H1 (cell line): Measurements from ENCODE around the gene TMEM131L. TPM values are rescaled to one million over a fixed set of nuclear protein-coding genes. Genes with fewer than 3 reads are reported as not detected.

Experiments used
- CTCF ChIA-PET: fragments of 300-600 bp; sonication (Branson Sonifier 250); formaldehyde crosslinking; loops from one replicate; lab custom pipeline; 2021; ENCODE audit not compliant: partially characterized antibody; lab: Charles Lee
- POLR2A ChIA-PET: fragments of 300-600 bp; sonication (Branson Sonifier 250); formaldehyde crosslinking; loops from one replicate; lab custom pipeline; 2021; ENCODE audit warnings: inconsistent platforms; ENCODE audit not compliant: partially characterized antibody; lab: Charles Lee
- DNase-seq, 2 experiments: peaks; one replicate each; pipeline versions ENCODE4 v3.0.0 to v3.0.0-alpha.2; 2010 to 2022; ENCODE audit warnings: low spot score in 2 of 2, low read depth in 1 of 2, mixed read lengths in 1 of 2
- FAIRE-seq: peaks from 2 replicates; lab custom pipeline; 2011; peaks lifted over from hg19 to GRCh38; lab: Jason Lieb, UNC
- H2AFZ ChIP-seq: 2 replicates; pipeline ENCODE4 v1.8.1; 2012; ENCODE audit warnings: low read length, inconsistent platforms
- H2AK5ac ChIP-seq: 2 replicates; pipeline ENCODE4 v1.6.1; 2013; ENCODE audit warnings: low read depth, low read length
- H2BK120ac ChIP-seq: replicated peaks from 2 replicates; pipeline ENCODE3; 2013; ENCODE audit warnings: low read depth, low read length, inconsistent platforms
- H2BK12ac ChIP-seq: 2 replicates; pipeline ENCODE4 v1.6.1; 2013; ENCODE audit warnings: low read depth, low read length
- H2BK15ac ChIP-seq: 2 replicates; pipeline ENCODE4 v1.6.1; 2013; ENCODE audit warnings: low read length
- H2BK20ac ChIP-seq: 2 replicates; pipeline ENCODE4 v1.6.1; 2013; ENCODE audit warnings: low read length
- H2BK5ac ChIP-seq: 2 replicates; pipeline ENCODE4 v1.6.1; 2013; ENCODE audit warnings: low read depth, low read length
- H3K14ac ChIP-seq: 2 replicates; pipeline ENCODE4 v1.6.1; 2013; ENCODE audit warnings: inconsistent platforms; ENCODE audit not compliant: insufficient read length
- H3K18ac ChIP-seq: 2 replicates; pipeline ENCODE4 v1.6.1; 2013; ENCODE audit warnings: low read length; ENCODE audit errors: extremely low read depth
- H3K23ac ChIP-seq: 2 replicates; pipeline ENCODE4 v1.6.1; 2013; ENCODE audit warnings: inconsistent platforms; ENCODE audit not compliant: insufficient read length
- H3K23me2 ChIP-seq: 2 replicates; pipeline ENCODE4 v1.6.1; 2013; ENCODE audit warnings: low read depth, low read length
- H3K27ac ChIP-seq: 2 replicates; pipeline ENCODE4 v1.6.1; 2011; ENCODE audit warnings: low read depth, low read length, inconsistent platforms
- H3K27me3 ChIP-seq, 4 experiments: replicated peaks in 1 of 4; 1 replicate in 1 of 4; 2 replicates in 3 of 4; pipeline versions ENCODE4 v1.6.1 to v1.8.1; 2011 to 2013; ENCODE audit warnings: low read length in 3 of 4, mild to moderate bottlenecking in 3 of 4, inconsistent platforms in 2 of 4, mixed read lengths in 2 of 4, moderate library complexity in 1 of 4; ENCODE audit not compliant: control insufficient read depth in 3 of 4, insufficient read depth in 3 of 4; ENCODE audit errors: extremely low read depth in 1 of 4
- H3K36me3 ChIP-seq, 4 experiments: 2 replicates each; pipeline versions ENCODE4 v1.6.1 to v1.8.1; 2011 to 2013; ENCODE audit warnings: mild to moderate bottlenecking in 4 of 4, low read length in 3 of 4, moderate library complexity in 2 of 4, control low read depth in 1 of 4, inconsistent platforms in 1 of 4; ENCODE audit not compliant: insufficient read depth in 4 of 4, control insufficient read depth in 2 of 4
- H3K4ac ChIP-seq: replicated peaks from 2 replicates; pipeline ENCODE3; 2013; ENCODE audit warnings: low read length, low read depth, mixed read lengths, inconsistent platforms; ENCODE audit not compliant: insufficient read length
- H3K4me1 ChIP-seq, 4 experiments: replicated peaks in 1 of 4; 1 replicate in 1 of 4; 2 replicates in 3 of 4; pipeline versions ENCODE4 v1.6.1 to v1.8.1; 2011 to 2013; ENCODE audit warnings: low read length in 3 of 4, inconsistent platforms in 2 of 4, mixed read lengths in 1 of 4; ENCODE audit not compliant: insufficient read depth in 4 of 4, control insufficient read depth in 3 of 4
- H3K4me2 ChIP-seq, 2 experiments: 2 replicates each; pipeline versions ENCODE4 v1.6.1 to v1.8.1; 2011 to 2013; ENCODE audit warnings: low read depth in 2 of 2, low read length in 2 of 2, control low read depth in 1 of 2, inconsistent platforms in 1 of 2, mild to moderate bottlenecking in 1 of 2; ENCODE audit not compliant: insufficient read depth in 1 of 2
- H3K4me3 ChIP-seq, 4 experiments: fragments of 200-600, 300-600 bp in 1 of 4; sonication (generic), shearing (Covaris generic), sonication (Bioruptor Twin) in 1 of 4; 2 replicates each; pipeline versions ENCODE4 v1.5.1 to v1.8.1; 2011 to 2016; ENCODE audit warnings: low read length in 4 of 4, low read depth in 3 of 4, control low read depth in 2 of 4, inconsistent platforms in 2 of 4, mild to moderate bottlenecking in 2 of 4, mixed read lengths in 1 of 4, moderate library complexity in 1 of 4; ENCODE audit not compliant: insufficient read depth in 2 of 4; ENCODE audit errors: extremely low read depth in 1 of 4
- H3K56ac ChIP-seq: replicated peaks from 2 replicates; pipeline ENCODE3; 2013; ENCODE audit warnings: low read depth, mild to moderate bottlenecking, mixed read lengths, low read length, inconsistent platforms; ENCODE audit not compliant: insufficient read length
- H3K79me1 ChIP-seq: 2 replicates; pipeline ENCODE4 v1.6.1; 2013; ENCODE audit warnings: low read depth, low read length, control low read depth
- H3K79me2 ChIP-seq, 2 experiments: 2 replicates each; pipeline versions ENCODE4 v1.6.1 to v1.8.1; 2012 to 2013; ENCODE audit warnings: low read length in 2 of 2, mild to moderate bottlenecking in 2 of 2, inconsistent platforms in 1 of 2; ENCODE audit not compliant: insufficient read depth in 2 of 2, control insufficient read depth in 1 of 2
- H3K9ac ChIP-seq, 4 experiments: replicated peaks in 1 of 4; 1 replicate in 1 of 4; 2 replicates in 3 of 4; pipeline versions ENCODE4 v1.6.1 to v1.8.1; 2011 to 2013; ENCODE audit warnings: low read depth in 3 of 4, low read length in 3 of 4, control low read depth in 2 of 4, mild to moderate bottlenecking in 2 of 4, moderate library complexity in 2 of 4, inconsistent platforms in 1 of 4; ENCODE audit errors: extremely low read depth in 1 of 4
- H3K9me3 ChIP-seq, 2 experiments: 2 replicates each; pipeline versions ENCODE4 v1.6.1 to v1.8.1; 2012 to 2013; ENCODE audit warnings: mild to moderate bottlenecking in 2 of 2, moderate library complexity in 2 of 2, control low read depth in 1 of 2, inconsistent platforms in 1 of 2, low read depth in 1 of 2, low read length in 1 of 2, mixed read lengths in 1 of 2; ENCODE audit not compliant: insufficient read depth in 2 of 2
- H4K20me1 ChIP-seq, 2 experiments: replicated peaks in 1 of 2; 2 replicates each; pipeline versions ENCODE3 to v1.8.1; 2011 to 2013; ENCODE audit warnings: inconsistent platforms in 2 of 2, low read length in 2 of 2, mild to moderate bottlenecking in 1 of 2; ENCODE audit not compliant: insufficient read depth in 2 of 2, control insufficient read depth in 1 of 2
- H4K5ac ChIP-seq: 2 replicates; pipeline ENCODE4 v1.6.1; 2013; ENCODE audit warnings: low read length, low read depth, mixed read lengths, inconsistent platforms; ENCODE audit not compliant: insufficient read length
- H4K8ac ChIP-seq: 2 replicates; pipeline ENCODE4 v1.8.0; 2013; ENCODE audit warnings: mild to moderate bottlenecking, moderate library complexity, low read length, inconsistent platforms; ENCODE audit not compliant: insufficient read depth; ENCODE audit errors: extremely low read depth
- H4K91ac ChIP-seq: replicated peaks from 2 replicates; pipeline ENCODE3; 2013; ENCODE audit warnings: low read length, mixed read lengths, inconsistent platforms; ENCODE audit not compliant: insufficient read length
- ASH2L ChIP-seq: fragments of 200-600, 300-600 bp; sonication (generic); IDR thresholded peaks from one replicate; pipeline ENCODE4 v1.7.1; 2017; ENCODE audit warnings: low read length
- JUND ChIP-seq: IDR thresholded peaks from 2 replicates; pipeline ENCODE4 v1.6.1; 2011; ENCODE audit warnings: mild to moderate bottlenecking, improper control_type of control experiment, low read length
- KDM1A ChIP-seq: fragments of 200-600, 300-600 bp; sonication (generic); IDR thresholded peaks from 2 replicates; pipeline ENCODE4 v1.7.1; 2016; ENCODE audit warnings: mild to moderate bottlenecking, low read length, borderline replicate concordance
- NANOG ChIP-seq: IDR thresholded peaks from 2 replicates; pipeline ENCODE4 v1.6.1; 2011; ENCODE audit warnings: low read length, low read depth, mild to moderate bottlenecking, inconsistent platforms; ENCODE audit not compliant: insufficient read depth, poor library complexity, severe bottlenecking
- NRF1 ChIP-seq: IDR thresholded peaks from 2 replicates; pipeline ENCODE4 v1.6.1; 2011; ENCODE audit warnings: mild to moderate bottlenecking, low read depth, low read length, improper control_type of control experiment
- RXRA ChIP-seq: IDR thresholded peaks from 2 replicates; pipeline ENCODE4 v1.6.1; 2011; ENCODE audit warnings: low read depth, mild to moderate bottlenecking, low read length, moderate library complexity; ENCODE audit not compliant: insufficient read depth
- SP4 ChIP-seq: IDR thresholded peaks from 2 replicates; pipeline ENCODE4 v1.6.1; 2012; ENCODE audit warnings: low read length, inconsistent platforms
- TAF1 ChIP-seq: IDR thresholded peaks from 2 replicates; pipeline ENCODE4 v1.6.1; 2011; ENCODE audit warnings: mild to moderate bottlenecking, low read depth, low read length
- WGBS, 2 experiments: shearing (Covaris generic) in 1 of 2; methylation state at CpG; one replicate each; pipeline versions ENCODE4 v1.1.6 to v1.1.7; 2013 to 2015; ENCODE audit warnings: low lambda C conversion rate in 2 of 2, mixed read lengths in 2 of 2, inconsistent platforms in 1 of 2, low coverage in 1 of 2, missing lambda C conversion rate in 1 of 2; ENCODE audit not compliant: insufficient replicate concordance in 2 of 2, insufficient coverage in 1 of 2, insufficient read length in 1 of 2; ENCODE audit errors: extremely low coverage in 1 of 2, missing lambda C conversion rate in 1 of 2; 5-methylcytosine and 5-hydroxymethylcytosine counted together
- polyA plus RNA-seq, 7 experiments: library from polyadenylated mRNA; depleted of rRNA in 3 of 7; stranded (reverse) in 5 of 7; unstranded in 2 of 7; fragments of >200 nt in 5 of 7; fragments of 200-250 nt in 2 of 7; gene quantifications; 1 replicate in 5 of 7; 2 replicates in 1 of 7; 4 replicates in 1 of 7; pipeline versions ENCODE4 v1.2.1 to v1.2.3, GENCODE V29; 2011 to 2013; ENCODE audit warnings: missing spikeins in 2 of 7, mixed read lengths in 2 of 7
- total RNA-seq: library from RNA; stranded (reverse); fragmentation: NEBNext Ultra II Directional; extraction: Animal tissue kit (Norgen Biotek cat#: 25700); gene quantifications from 2 replicates; pipeline ENCODE4 v1.2.1, GENCODE V29; 2021
- TF ChIP-seq, protein P1 (sequence below): IDR thresholded peaks from 2 replicates; pipeline ENCODE4 v1.6.1; 2012; ENCODE audit warnings: inconsistent platforms

TMEM131L gene
- total and polyA plus RNA-seq, 2 of the 8 experiments (the other 6 are each of a cell fraction or from before 2014, with no cell fraction given), result 14.3 to 26.1 TPM

DNA sequence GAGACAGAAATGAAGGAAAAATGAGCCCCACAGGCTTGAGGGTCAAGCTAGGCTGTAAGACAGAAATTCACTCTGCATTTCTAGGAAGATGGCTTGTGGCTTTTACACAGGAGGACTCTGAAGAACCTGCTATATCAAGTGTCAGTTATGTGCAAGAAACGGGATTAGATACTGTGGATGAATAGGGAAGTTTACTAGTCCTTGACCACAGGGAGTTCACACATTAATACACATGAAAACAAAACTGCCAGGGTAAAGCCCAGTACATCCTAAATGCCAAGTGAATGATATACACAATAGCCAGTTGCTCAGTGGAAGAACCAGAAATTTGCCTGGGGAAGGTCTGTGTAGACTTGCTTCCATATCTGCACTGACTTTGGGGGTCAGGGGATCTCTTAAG lies 53.5 kb downstream of the TMEM131L start:
- H2AFZ ChIP-seq, result no peak overlapping the region
- ChIA-PET CTCF (interaction anchor here (0.6 to 1.5 kb wide), 5 partner anchors 11 to 87 kb away, joined by 3 to 5 read pairs (median 3); no protein-coding TSS in a partner anchor), POLR2A (interaction anchor here (1.1 to 1.2 kb wide), 2 partner anchors 20 to 33 kb away, joined by 3 read pairs; no protein-coding TSS in a partner anchor)
- H2BK20ac ChIP-seq, result no peak overlapping the region
- 86% methylated on average over 1 of the region's 1 CpG; no CpG with 5 or more reads in 1 of the 2 experiments for WGBS, 2 experiments
- no peak overlapping the region for H2BK5ac ChIP-seq
- H3K23ac ChIP-seq, result no peak overlapping the region
- H2BK12ac ChIP-seq, result no peak overlapping the region
- no peak overlapping the region for H3K4me3 ChIP-seq
- FAIRE-seq (no peak), DNase-seq (no peak)
- H2BK120ac ChIP-seq, result no peak overlapping the region
- peaks cover 0 to 9% (median 2%) of the 10 kb centered on the region in 4 experiments; a peak in 3 of 7 replicates for H3K4me1 ChIP-seq
- no peaks in the 10 kb centered on the region for H3K36me3 ChIP-seq
- no peak overlapping the region for H3K27ac ChIP-seq
- no peaks in the 10 kb centered on the region for H3K9me3 ChIP-seq
- H3K23me2 ChIP-seq, result 0 out of 2 replicates have a peak, but pooled peaks cover 2% of the 10 kb centered on the region
- no peak overlapping the region for H2BK15ac ChIP-seq
- no peak overlapping the region for H2AK5ac ChIP-seq
- H3K56ac ChIP-seq, result no peak overlapping the region
- H3K18ac ChIP-seq, result no peak overlapping the region
- no peak overlapping the region for H3K4me2 ChIP-seq
- no peak overlapping the region for H4K8ac ChIP-seq
- H3K79me1 ChIP-seq, result no peaks in the 10 kb centered on the region
- H4K20me1 ChIP-seq, result peaks cover 0 to 3% of the 10 kb centered on the region in 2 experiments
- H3K27me3 ChIP-seq, result no peaks in the 10 kb centered on the region
- H3K9ac ChIP-seq, result no peak overlapping the region
- no peak overlapping the region for H4K5ac ChIP-seq
- peaks cover 0 to 19% of the 10 kb centered on the region in 2 experiments; a peak in 3 of 4 replicates for H3K79me2 ChIP-seq
- no peak overlapping the region for H4K91ac ChIP-seq
- H3K14ac ChIP-seq, result no peak overlapping the region
- H3K4ac ChIP-seq, result no peak overlapping the region
- TF ChIP-seq NRF1 (no peak), SP4 (no peak), RXRA (no peak), KDM1A (no peak), JUND (no peak), ASH2L (no peak), TAF1 (no peak), NANOG (no peak)
- TF ChIP-seq, protein P1, sequence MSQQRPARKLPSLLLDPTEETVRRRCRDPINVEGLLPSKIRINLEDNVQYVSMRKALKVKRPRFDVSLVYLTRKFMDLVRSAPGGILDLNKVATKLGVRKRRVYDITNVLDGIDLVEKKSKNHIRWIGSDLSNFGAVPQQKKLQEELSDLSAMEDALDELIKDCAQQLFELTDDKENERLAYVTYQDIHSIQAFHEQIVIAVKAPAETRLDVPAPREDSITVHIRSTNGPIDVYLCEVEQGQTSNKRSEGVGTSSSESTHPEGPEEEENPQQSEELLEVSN, result no peak
